HG03060 (cell line): ENCODE measurements around the gene STX18.

ENCODE experiments used
- ATAC-seq: cut with Tn5 transposase; IDR thresholded peaks from one replicate; pipeline ENCODE4 v1.9.1; 2021; ENCODE audit warnings: low read depth, moderate number of reproducible peaks; ENCODE audit not compliant: unreplicated experiment

The STX18 gene

GRCh38 chr4:4408576-4409335 lies 133.1 kb downstream of the STX18 start:
- ATAC-seq: no peak

- no peak for ATAC-seq
Measured at GRCh38 chr4:4408132-4408523, 133.7 kb downstream of the STX18 start.

GRCh38 chr4:4407299-4408131 lies 134.3 kb downstream of the STX18 start:
- no peak for ATAC-seq

GRCh38 chr4:4406455-4407298 lies 135.2 kb downstream of the STX18 start:
- no peak for ATAC-seq

- ATAC-seq: no peak
Measured at GRCh38 chr4:4405358-4405962, 136.4 kb downstream of the STX18 start.

GRCh38 chr4:4402966-4403365 lies 138.9 kb downstream of the STX18 start:
- ATAC-seq: no peak

- no peak for ATAC-seq
Measured at GRCh38 chr4:4401036-4401435, 140.8 kb downstream of the STX18 start.

- ATAC-seq: no peak
Measured at GRCh38 chr4:4398430-4398829, 143.4 kb downstream of the STX18 start.

GRCh38 chr4:4397441-4397819 lies 144.4 kb downstream of the STX18 start:
- no peak for ATAC-seq

- no peak for ATAC-seq
Measured at GRCh38 chr4:4396628-4397440, 145.0 kb downstream of the STX18 start.

GRCh38 chr4:4395849-4396627 lies 145.8 kb downstream of the STX18 start:
- peak; percentile 81 for ATAC-seq

- ATAC-seq: no peak
Measured at GRCh38 chr4:4395371-4395770, 146.5 kb downstream of the STX18 start.

- no peak for ATAC-seq
Measured at GRCh38 chr4:4394644-4395043, 147.2 kb downstream of the STX18 start.

GRCh38 chr4:4392501-4393183 lies 149.2 kb downstream of the STX18 start:
- ATAC-seq: no peak

GRCh38 chr4:4391866-4392265 lies 150.0 kb downstream of the STX18 start:
- ATAC-seq: no peak

GRCh38 chr4:4390515-4391240 lies 151.2 kb downstream of the STX18 start:
- ATAC-seq: no peak

- ATAC-seq: no peak
Measured at GRCh38 chr4:4390046-4390445, 151.8 kb downstream of the STX18 start.
